ENCODE measurements around the gene IRAK1.
A peak's percentile ranks its signal among the peaks of the same experiment; 100 is the strongest.
"Not testable (repeated sequence)": the region's sequence is repeated elsewhere in the genome, so short reads cannot be mapped to it uniquely, and the experiment has no call there.

Gene IRAK1

GRCh38 chrX:154018518-154019060, 1.1 kb downstream of the IRAK1 start:
- DNase-seq = no peak

- no peak for DNase-seq
Measured at GRCh38 chrX:154017766-154018517, 1.8 kb downstream of the IRAK1 start.

DNA sequence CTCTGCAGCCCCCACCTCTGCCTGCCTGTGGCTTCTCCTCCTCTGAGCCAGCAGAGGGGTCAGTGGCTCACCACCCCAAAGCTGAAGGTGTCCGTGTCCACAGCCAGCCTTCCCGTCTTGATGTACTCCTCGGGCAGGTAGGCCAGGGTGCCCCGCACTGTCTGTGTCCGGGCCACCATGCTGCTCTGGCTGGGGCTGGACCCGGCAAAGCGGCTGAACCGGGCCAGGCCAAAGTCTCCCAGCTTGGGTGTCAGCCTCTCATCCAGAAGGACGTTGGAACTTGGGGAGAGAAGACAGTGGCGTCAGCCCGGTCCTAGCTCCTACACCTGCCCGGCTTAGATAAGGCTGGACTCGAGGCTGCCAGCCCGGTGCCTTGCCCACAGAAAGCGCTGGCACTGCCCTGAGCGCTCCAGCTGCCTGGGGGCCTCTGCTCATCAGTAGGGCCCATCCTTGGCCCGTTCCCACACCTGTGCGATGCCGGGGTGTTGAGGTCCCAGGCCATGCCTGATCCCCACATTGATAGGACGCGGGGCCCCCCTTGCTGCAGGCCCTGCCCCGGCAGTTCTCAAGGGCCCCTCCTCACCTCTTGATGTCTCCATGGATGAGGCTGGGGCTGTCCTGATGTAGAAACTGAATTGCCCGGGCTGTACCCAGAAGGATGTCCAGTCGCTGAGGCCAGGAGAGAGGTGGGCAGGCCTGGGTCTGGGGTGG, 3.2 kb downstream of the IRAK1 start:
- DNase-seq = no peak

DNA sequence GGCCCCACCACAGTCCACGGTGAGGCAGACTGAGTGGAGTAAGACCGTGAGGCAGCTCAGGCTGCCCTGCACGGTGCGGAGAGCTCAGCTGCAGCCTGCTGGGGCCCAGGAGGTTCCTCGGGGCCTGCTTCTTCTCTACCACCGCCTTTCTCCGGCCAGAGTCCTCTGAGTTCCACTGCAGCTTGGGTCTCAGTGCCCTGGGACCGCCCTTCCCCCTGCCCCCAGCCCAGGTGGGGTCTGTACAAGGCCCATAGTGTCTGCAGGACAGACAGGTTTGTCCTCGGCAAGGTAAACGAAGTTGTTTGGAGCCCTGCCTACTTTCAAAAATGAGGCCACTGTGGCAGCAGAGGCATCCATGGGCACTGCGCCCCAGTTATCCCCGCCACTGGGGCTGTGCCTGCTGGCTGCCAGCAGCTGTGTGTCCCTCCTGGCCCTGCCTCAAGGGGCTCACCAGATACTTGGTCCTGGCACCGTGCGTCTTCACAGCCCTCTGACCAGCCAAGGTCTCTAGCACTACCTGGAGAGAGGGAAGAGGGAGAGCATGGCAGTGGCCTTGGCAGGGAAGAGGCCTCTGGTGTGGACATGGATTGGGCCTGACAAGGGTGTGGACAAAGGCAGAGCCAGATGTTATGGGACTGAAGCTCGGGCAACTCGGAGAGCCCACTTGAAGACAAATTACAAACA, 4.0 kb downstream of the IRAK1 start:
- no peak for DNase-seq

DNA sequence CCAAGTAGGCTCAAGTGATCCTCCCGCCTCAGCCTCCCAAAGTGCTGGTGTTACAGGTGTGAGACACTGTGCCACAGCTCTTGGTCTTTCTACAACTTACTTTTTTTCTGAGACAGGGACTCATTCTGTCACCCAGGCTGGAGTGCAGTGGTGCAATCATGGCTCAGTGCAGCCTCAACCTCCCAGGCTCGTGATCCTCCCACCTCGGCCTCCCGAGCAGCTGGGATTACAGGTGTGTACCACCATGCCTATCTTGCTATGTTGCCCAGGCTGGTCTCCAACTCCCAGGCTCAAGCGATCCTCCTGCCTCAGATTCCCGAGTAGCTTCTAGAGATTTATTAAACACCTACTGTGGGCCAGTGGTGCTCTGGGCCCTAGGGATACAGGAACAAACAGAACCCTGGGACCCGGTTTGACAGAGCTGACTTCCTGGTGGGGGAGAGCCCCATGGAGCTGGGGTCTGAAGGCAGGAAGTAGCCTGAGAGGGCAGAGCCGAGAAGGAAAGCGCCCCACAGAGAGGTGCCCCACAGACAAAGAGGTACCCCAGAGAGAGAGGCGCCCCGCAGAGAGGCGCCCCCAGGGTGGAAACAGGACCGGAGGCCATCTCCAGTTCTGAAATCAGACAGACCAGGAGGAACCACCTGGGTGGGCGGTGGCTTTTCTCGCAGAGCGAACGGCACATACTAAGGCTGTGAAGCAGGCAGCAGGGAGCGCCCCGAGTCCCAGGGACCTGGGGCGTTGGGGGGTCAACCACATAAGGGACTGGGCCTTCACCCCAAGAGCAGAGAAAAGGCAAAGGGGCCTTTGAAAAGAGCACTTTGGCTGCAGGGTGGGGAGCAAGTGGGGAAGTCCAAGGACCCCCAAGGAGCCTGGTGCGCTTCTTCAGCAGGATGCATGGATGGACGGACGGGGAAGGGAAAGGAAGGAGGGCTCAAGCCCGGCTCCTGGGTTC, 5.0 kb downstream of the IRAK1 start:
- DNase-seq = no peak

DNA sequence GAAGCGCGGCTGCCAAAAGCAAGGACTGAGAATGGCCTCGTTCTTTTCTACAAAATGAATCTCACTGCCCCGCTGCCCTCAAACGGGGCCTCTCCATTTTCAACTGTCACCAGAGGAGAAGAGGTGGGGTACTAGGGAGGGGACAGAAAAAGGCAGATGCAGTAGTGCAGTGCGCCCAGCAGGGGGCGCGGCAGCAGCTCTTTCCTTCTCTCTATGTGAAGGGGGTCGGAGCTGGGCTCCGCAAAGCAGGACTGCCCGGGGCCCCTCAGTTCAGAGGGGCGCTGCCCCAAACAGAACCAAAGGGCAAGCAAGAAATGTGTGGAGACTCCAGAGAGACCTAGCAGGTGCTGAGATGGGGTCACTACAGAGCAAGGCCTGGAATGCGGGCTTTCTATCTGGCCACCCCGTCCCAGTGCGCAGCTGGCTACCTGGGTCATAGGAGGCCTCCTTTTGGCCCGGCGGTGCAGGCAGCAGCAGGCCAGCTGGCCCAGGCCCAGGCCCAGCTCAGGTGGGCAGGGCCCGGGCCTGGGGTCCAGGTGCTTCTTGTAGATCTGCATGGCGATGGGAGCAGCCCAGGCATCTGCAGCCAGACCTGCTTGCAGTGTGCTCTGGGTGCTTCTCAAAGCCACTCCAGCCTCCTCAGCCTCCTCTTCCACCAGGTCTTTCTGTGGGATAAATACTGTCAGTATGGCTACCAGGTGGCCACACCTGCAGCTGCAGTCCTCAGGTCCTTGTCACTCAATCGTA, 5.9 kb downstream of the IRAK1 start:
- DNase-seq = peak; percentile 62

DNA sequence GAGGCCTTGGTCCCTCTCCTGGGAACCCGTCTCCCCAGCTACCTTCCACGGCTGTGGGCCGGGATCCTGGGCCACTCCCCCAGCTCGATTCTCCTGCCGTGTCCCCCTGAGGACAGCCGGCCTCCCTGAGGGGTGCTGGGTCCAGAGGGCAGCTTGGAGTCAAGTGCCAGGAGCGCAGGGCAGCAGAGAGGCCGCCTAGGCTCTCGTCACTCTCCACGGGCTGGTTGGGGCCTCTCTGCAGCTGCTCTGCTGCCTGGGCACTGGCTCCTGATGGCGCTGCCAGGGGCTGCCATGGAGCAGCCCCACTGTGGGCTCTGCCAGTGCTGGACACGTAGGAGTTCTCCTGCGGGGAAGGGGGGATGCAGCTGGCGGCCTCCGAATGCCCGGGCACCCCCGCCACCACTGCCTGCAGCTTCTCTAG, 6.7 kb downstream of the IRAK1 start:
- DNase-seq = no peak

GRCh38 chrX:154012336-154012991, 7.2 kb downstream of the IRAK1 start:
- no peak for DNase-seq

- no peak for DNase-seq
Measured at GRCh38 chrX:154011376-154012335, 8.0 kb downstream of the IRAK1 start.

DNA sequence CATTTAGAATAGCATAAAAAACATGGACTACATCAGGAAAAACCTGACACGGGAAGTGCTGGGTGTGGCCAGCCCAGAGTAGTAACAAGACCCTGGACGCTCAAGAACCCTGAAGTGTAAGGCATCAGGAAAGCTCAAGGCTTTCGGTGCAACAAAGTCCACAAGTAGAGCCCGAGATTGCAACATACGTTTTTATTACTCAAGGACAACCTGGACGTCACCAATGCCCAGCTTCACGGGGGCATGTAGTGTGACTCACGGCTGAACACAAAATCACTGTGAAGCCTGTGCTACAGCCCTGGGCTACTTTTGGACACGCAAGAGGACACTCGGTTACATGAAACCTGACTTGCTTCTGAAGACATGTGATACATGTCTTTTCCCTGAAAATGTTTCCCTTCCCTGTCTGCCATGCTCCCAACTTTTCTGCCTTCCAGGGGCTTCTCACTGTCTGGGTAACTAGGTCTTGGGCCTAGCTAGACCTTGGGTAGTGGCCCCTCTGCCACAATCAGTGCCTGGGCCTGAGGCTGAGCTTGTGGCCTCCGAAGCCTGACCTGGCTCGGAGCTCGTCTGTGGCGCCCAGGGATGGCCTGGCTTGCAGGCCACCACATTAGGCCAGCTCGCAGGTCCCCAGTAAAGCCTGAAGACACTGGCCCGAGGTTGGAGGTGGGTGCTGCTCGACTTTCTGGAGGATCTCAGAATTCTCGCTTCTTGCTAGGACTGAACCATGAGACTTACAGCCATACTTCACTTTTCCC, 9.2 kb downstream of the IRAK1 start:
- DNase-seq = no peak

DNA sequence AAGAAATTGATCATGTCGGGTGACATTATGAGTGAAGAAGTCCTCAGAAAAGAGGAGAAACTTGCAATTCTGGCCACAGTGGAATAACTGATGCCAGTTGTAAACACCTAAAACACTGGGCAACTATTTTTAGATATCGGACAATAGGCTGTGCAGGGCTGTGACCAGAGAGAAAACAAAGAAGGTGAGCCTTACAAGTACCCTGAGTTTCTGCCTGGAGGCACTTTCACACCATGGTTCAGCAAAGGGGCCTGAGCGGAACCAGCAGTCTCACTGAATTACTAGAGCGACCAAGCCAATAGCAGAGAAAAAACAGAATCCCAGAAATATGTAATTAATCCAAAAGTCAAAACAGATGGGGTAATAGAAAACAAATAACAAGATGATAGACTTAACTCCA, 11.2 kb downstream of the IRAK1 start:
- DNase-seq = no peak

DNA sequence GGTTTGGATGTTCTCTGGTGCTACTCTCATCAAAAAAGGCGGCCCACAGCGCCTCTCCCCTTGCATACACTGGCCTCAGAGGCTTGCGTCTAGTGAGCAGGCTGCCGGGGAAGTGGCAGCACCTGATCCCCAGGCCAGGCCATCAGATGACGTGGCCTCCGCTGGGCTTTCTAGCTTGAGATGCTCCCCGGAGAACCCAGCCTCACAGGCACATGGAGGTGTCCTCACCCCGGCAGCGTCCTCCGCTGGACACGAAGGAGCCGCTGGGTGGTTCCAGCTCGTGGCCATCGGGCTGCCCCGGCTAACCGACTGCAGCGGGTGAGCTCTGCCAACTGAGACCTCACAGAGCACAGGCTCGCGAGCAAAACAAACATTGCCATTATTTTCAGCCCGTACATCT, 12.8 kb downstream of the IRAK1 start:
- no peak for DNase-seq

- peak; percentile 12 for DNase-seq
Measured at GRCh38 chrX:154004315-154004714, 15.4 kb downstream of the IRAK1 start.

DNA sequence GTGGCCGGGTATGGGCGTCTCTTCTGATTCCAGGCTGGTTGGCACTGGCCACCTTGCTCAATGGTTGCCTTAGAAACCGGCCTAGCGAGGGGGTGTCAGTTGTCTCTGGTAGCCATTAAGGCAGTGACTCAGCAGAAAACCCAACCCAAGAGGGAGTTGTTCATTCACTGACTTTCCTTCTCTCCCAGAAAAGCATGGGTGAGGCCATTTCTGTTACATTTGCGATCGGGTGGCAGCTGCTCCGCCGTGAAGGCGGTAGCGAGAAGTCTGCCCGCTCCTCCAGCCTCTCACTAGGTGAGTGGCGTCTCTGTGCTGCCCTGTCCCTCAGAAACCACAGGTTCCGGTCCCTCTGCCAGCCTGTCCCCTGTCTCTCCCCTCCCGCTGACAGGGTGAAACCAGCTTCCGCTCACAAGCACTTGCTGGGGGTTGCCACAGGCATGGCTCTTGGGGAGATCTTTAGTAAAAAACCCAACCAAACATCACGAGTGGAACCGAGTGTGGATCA, 17.4 kb downstream of the IRAK1 start:
- DNase-seq = no peak

DNA sequence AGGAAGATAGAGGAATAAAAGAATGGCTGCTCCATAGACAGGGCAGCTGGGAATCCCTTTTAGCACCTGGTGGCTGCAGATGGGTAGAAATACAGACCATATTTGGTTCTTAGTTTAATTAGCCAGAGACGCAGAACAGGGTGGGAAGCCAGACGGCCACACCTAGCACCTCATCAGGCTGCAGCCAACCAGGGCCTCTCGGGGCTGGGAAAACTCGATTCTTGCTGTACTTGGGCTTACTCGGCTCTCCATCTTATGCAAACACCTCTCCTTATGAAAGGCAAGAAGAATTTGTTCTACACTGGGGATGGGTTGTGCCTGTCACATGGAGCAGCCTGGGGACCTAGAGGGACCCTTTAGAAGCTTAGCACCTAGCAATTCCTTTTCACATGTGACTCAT, 19.7 kb downstream of the IRAK1 start:
- DNase-seq = no peak

DNA sequence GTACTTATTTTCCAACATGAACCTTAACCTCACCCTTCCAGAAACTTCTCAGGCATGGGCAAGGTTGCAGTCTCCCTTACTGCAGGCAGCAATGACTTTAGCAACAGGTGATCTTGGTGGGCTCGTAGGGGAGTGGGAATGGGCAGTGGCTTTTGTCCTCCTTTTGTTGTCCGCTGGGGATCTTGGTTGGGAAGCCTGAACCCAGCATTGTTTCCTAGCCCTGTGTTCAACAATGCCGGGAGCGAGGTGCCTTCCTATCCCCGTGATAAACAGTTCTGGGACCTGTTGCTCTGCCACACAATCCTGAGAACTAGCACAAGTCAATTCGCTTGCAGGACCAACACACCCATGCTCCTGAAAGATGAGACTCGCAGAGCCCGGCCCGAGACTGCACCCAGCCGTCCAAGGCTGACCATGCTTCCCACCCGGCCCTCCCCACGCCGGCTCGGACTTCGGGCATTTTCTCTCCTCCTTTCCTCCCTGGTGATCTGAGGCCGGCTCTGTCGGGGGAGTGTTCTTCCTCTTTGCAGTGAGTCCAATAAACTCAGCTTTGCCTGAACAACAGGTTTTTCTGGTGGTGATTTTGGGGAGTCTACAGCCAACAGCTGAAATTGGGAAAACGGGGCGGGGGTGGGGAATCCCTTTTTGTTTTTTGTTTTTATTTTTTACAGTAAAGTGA, 20.2 kb downstream of the IRAK1 start:
- DNase-seq = no peak

- no peak for DNase-seq
Measured at GRCh38 chrX:153995504-153995903, 24.2 kb downstream of the IRAK1 start.

DNA sequence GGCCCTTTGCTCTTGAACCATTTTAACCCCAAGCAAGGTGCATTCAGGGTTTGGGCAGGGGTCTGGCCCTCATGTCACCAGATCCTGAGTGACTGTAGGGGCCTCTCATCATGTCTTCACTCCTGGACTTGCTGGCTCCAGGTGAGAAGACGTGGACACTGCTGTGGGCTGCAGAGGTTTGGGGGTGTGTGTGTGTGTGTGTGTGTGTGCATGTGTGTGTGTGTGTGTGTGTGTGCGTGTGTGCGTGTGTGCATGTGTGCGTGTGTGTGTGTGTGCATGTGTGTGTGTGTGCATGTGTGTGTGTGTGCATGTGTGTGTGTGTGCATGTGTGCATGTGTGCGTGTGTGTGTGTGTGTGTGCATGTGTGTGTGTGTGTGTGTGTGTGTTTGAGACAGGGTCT, 25.3 kb downstream of the IRAK1 start:
- DNase-seq = not testable (repeated sequence)
